WTC11 (cell line): ENCODE measurements around the gene KIAA0232. TPM values are rescaled to one million over a fixed set of nuclear protein-coding genes. Genes with fewer than 3 reads are reported as not detected.

Experiments
- ATAC-seq: fragments of 200-7000 bp; cut with Tn5 transposase; 2 replicates; pipeline ENCODE4 v1.10.0; 2021; ENCODE audit warnings: mild to moderate bottlenecking, moderate library complexity
- CTCF ChIA-PET: fragments of 300-600 bp; sonication (Branson Sonifier 250); formaldehyde crosslinking; loops from one replicate; lab custom pipeline; 2021; ENCODE audit warnings: antibody characterized with exemption; lab: Charles Lee
- POLR2A ChIA-PET: fragments of 350-600 bp; sonication (Branson Sonifier 250); formaldehyde crosslinking; loops from one replicate; lab custom pipeline; 2021; ENCODE audit warnings: antibody characterized with exemption; lab: Charles Lee
- DNase-seq: peaks from one replicate; pipeline ENCODE4 v3.0.0; 2021; ENCODE audit warnings: low spot score
- H3K27ac Mint-ChIP-seq: 2 replicates; pipeline ENCODE4 v1.8.0; 2021; ENCODE audit warnings: mixed read lengths
- H3K27me3 Mint-ChIP-seq: 2 replicates; pipeline ENCODE4 v1.8.0; 2021; ENCODE audit warnings: low read depth, mild to moderate bottlenecking, moderate library complexity, mixed read lengths
- H3K36me3 Mint-ChIP-seq: 2 replicates; pipeline ENCODE4 v1.8.0; 2021; ENCODE audit warnings: mixed read lengths
- H3K4me1 Mint-ChIP-seq: 2 replicates; pipeline ENCODE4 v1.8.0; 2022; ENCODE audit warnings: mixed read lengths
- H3K4me3 Mint-ChIP-seq: 2 replicates; pipeline ENCODE4 v1.8.0; 2021; ENCODE audit warnings: mild to moderate bottlenecking, moderate library complexity, mixed read lengths
- H3K9me3 Mint-ChIP-seq: 2 replicates; pipeline ENCODE4 v1.8.0; 2021; ENCODE audit warnings: mixed read lengths
- AR ChIP-seq: fragments of 250-450 bp; sonication (Bioruptor Pico); IDR thresholded peaks from 2 replicates; pipeline ENCODE4 v1.9.0; 2021; ENCODE audit warnings: mild to moderate bottlenecking
- ATF6 ChIP-seq: sonication (generic); formaldehyde crosslinking; IDR thresholded peaks from 2 replicates; pipeline ENCODE4 v1.8.1; 2023; ENCODE audit warnings: mild to moderate bottlenecking, missing genetic modification reagents
- CREB1 ChIP-seq: sonication (generic); formaldehyde crosslinking; IDR thresholded peaks from 2 replicates; pipeline ENCODE4 v1.8.0; 2023; ENCODE audit warnings: mild to moderate bottlenecking, missing genetic modification reagents
- E2F1 ChIP-seq: sonication (generic); formaldehyde crosslinking; IDR thresholded peaks from 2 replicates; pipeline ENCODE4 v1.8.0; 2022; ENCODE audit warnings: mild to moderate bottlenecking, missing genetic modification reagents
- ERG ChIP-seq: fragments of 250-450 bp; sonication (Bioruptor Pico); IDR thresholded peaks from 2 replicates; pipeline ENCODE4 v1.8.0; 2021; ENCODE audit warnings: mild to moderate bottlenecking
- ESRRA ChIP-seq: sonication (generic); formaldehyde crosslinking; IDR thresholded peaks from 2 replicates; pipeline ENCODE4 v1.8.1; 2022; ENCODE audit warnings: mild to moderate bottlenecking, missing genetic modification reagents, borderline replicate concordance
- FOXP1 ChIP-seq: sonication (generic); formaldehyde crosslinking; IDR thresholded peaks from 2 replicates; pipeline ENCODE4 v1.8.0; 2022; ENCODE audit warnings: missing genetic modification reagents, mild to moderate bottlenecking, moderate library complexity, borderline replicate concordance
- FOXP4 ChIP-seq: sonication (generic); formaldehyde crosslinking; IDR thresholded peaks from 2 replicates; pipeline ENCODE4 v1.8.0; 2022; ENCODE audit warnings: mild to moderate bottlenecking, missing genetic modification reagents
- IRF1 ChIP-seq: sonication (generic); formaldehyde crosslinking; IDR thresholded peaks from 2 replicates; pipeline ENCODE4 v1.8.0; 2023; ENCODE audit warnings: missing genetic modification reagents
- MYBL2 ChIP-seq: sonication (generic); formaldehyde crosslinking; IDR thresholded peaks from 2 replicates; pipeline ENCODE4 v1.8.1; 2023; ENCODE audit warnings: mild to moderate bottlenecking, moderate library complexity, missing genetic modification reagents
- NR2C2 ChIP-seq: sonication (generic); formaldehyde crosslinking; IDR thresholded peaks from 2 replicates; pipeline ENCODE4 v1.8.0; 2022; ENCODE audit warnings: mild to moderate bottlenecking, missing genetic modification reagents
- RORB ChIP-seq: fragments of 250-450 bp; sonication (Bioruptor Pico); IDR thresholded peaks from 2 replicates; pipeline ENCODE4 v1.9.0; 2021; ENCODE audit warnings: mild to moderate bottlenecking
- SMAD4 ChIP-seq: sonication (generic); formaldehyde crosslinking; IDR thresholded peaks from 2 replicates; pipeline ENCODE4 v1.8.0; 2022; ENCODE audit warnings: mild to moderate bottlenecking, missing genetic modification reagents
- TEAD4 ChIP-seq: sonication (generic); formaldehyde crosslinking; IDR thresholded peaks from 2 replicates; pipeline ENCODE4 v1.8.0; 2022; ENCODE audit warnings: mild to moderate bottlenecking, missing genetic modification reagents
- TP53 ChIP-seq: sonication (generic); formaldehyde crosslinking; IDR thresholded peaks from 2 replicates; pipeline ENCODE4 v1.8.1; 2023; ENCODE audit warnings: mild to moderate bottlenecking, missing genetic modification reagents
- USF2 ChIP-seq: sonication (generic); formaldehyde crosslinking; IDR thresholded peaks from 2 replicates; pipeline ENCODE4 v1.8.1; 2023; ENCODE audit warnings: mild to moderate bottlenecking, missing genetic modification reagents, moderate library complexity
- ZBTB43 ChIP-seq: sonication (generic); formaldehyde crosslinking; IDR thresholded peaks from 2 replicates; pipeline ENCODE4 v1.8.1; 2023; ENCODE audit warnings: mild to moderate bottlenecking, missing genetic modification reagents
- ZNF396 ChIP-seq: fragments of 250-450 bp; sonication (Bioruptor Pico); IDR thresholded peaks from 2 replicates; pipeline ENCODE4 v1.8.0; 2021; ENCODE audit warnings: mild to moderate bottlenecking, moderate library complexity, borderline replicate concordance
- ZNF423 ChIP-seq: fragments of 250-450 bp; sonication (Bioruptor Pico); IDR thresholded peaks from 2 replicates; pipeline ENCODE4 v2.1.2; 2022; ENCODE audit warnings: mild to moderate bottlenecking, moderate library complexity
- ZNF425 ChIP-seq: fragments of 250-450 bp; sonication (Bioruptor Pico); conservative IDR thresholded peaks from 2 replicates; pipeline ENCODE4 v1.9.0; 2021; ENCODE audit warnings: mild to moderate bottlenecking
- total RNA-seq: library from RNA; stranded (reverse); gene quantifications from 3 replicates; pipeline ENCODE4 v1.2.3, GENCODE V29; 2021

The KIAA0232 gene
- total RNA-seq, 1 experiment from 2014 or later, result 23.2 TPM

GRCh38 chr4:6803246-6803645 lies 20.7 kb downstream of the KIAA0232 start (continued):
- TF ChIP-seq AR (CRISPR knock-in tag) (no peak), TEAD4 (no peak), ZNF396 (CRISPR knock-in tag) (no peak), CREB1 (CRISPR knock-in tag) (no peak), ESRRA (CRISPR knock-in tag) (no peak), ZBTB43 (no peak), FOXP4 (no peak), E2F1 (CRISPR knock-in tag) (no peak), ZNF423 (CRISPR knock-in tag) (no peak), FOXP1 (no peak), ERG (no peak)

- POLR2A ChIA-PET, result no interaction called here
- no peak overlapping the region for H3K27ac Mint-ChIP-seq
- TF ChIP-seq IRF1 (CRISPR knock-in tag) (no peak), TP53 (CRISPR knock-in tag) (no peak), ZNF425 (CRISPR knock-in tag) (no peak), FOXP1 (no peak), SMAD4 (CRISPR knock-in tag) (no peak), NR2C2 (CRISPR knock-in tag) (no peak), RORB (no peak), ATF6 (CRISPR knock-in tag) (no peak), MYBL2 (no peak), USF2 (no peak)
Measured at GRCh38 chr4:6804082-6804752, 21.7 kb downstream of the KIAA0232 start.

More at GRCh38 chr4:6804082-6804752, 21.7 kb downstream of the KIAA0232 start:
- no peaks in the 10 kb centered on the region for H3K27me3 Mint-ChIP-seq
- ATAC-seq, result no peak
- no peaks in the 10 kb centered on the region for H3K9me3 Mint-ChIP-seq
- no peaks in the 10 kb centered on the region for H3K36me3 Mint-ChIP-seq
- no peak for DNase-seq
- H3K4me3 Mint-ChIP-seq, result no peak overlapping the region
- CTCF ChIA-PET, result no interaction called here
- H3K4me1 Mint-ChIP-seq, result peaks cover 16% of the 10 kb centered on the region
